IMR-90 (cell line): ENCODE data around the gene COX5B. TPM values are rescaled to one million over a fixed set of nuclear protein-coding genes. Genes with fewer than 3 reads are reported as not detected.

Source experiments
- ATAC-seq: fragments of 200-7000 bp; cut with Tn5 transposase; 2 replicates; pipeline ENCODE4 v1.9.1; 2020; ENCODE audit warnings: low read depth, mild to moderate bottlenecking, moderate library complexity
- BruUV-seq: library from RNA; stranded (reverse); fragments of 400-500 nt; replicated peaks from 2 replicates; lab custom pipeline; 2021; lab: Mats Ljungman, UMichigan
- CTCF ChIA-PET: fragments of 300-600 bp; formaldehyde crosslinking; extraction: SDS; loops from one replicate; lab custom pipeline; 2021; ENCODE audit warnings: antibody characterized with exemption; lab: Yijun Ruan, JAX
- POLR2A ChIA-PET: fragments of 300-600 bp; sonication (Branson Sonifier 250); formaldehyde crosslinking; loops from one replicate; lab custom pipeline; 2022; ENCODE audit warnings: antibody characterized with exemption; ENCODE audit not compliant: unreplicated experiment; lab: Charles Lee
- DNase-seq: peaks from one replicate; pipeline ENCODE4 v3.0.0; 2013
- H2AFZ ChIP-seq: replicated peaks from 2 replicates; pipeline ENCODE3; 2013; ENCODE audit warnings: low read length, mild to moderate bottlenecking; ENCODE audit not compliant: poor library complexity
- H2AK5ac ChIP-seq: 2 replicates; pipeline ENCODE4 v1.6.1; 2013; ENCODE audit warnings: low read depth, low read length, inconsistent platforms
- H2AK9ac ChIP-seq: replicated peaks from 2 replicates; pipeline ENCODE3; 2013; ENCODE audit warnings: mild to moderate bottlenecking, low read depth, low read length, moderate library complexity; ENCODE audit not compliant: poor library complexity
- H2BK120ac ChIP-seq: 2 replicates; pipeline ENCODE4 v1.6.1; 2013; ENCODE audit warnings: low read depth, low read length, inconsistent platforms
- H2BK15ac ChIP-seq: 3 replicates; pipeline ENCODE4 v1.6.1; 2013; ENCODE audit warnings: low read depth, low read length, inconsistent platforms
- H2BK20ac ChIP-seq: 2 replicates; pipeline ENCODE4 v1.6.1; 2013; ENCODE audit warnings: low read depth, mild to moderate bottlenecking, inconsistent platforms, low read length, moderate library complexity
- H2BK5ac ChIP-seq: 2 replicates; pipeline ENCODE4 v1.6.1; 2013; ENCODE audit warnings: mild to moderate bottlenecking, low read depth, low read length, inconsistent platforms; ENCODE audit not compliant: poor library complexity, severe bottlenecking
- H3K14ac ChIP-seq: replicated peaks from 2 replicates; pipeline ENCODE4 v1.6.1; 2013; ENCODE audit warnings: low read depth, low read length, inconsistent platforms
- H3K18ac ChIP-seq: 2 replicates; pipeline ENCODE4 v1.6.1; 2013; ENCODE audit warnings: low read depth, low read length, control low read depth
- H3K23ac ChIP-seq: 2 replicates; pipeline ENCODE4 v1.6.1; 2013; ENCODE audit warnings: low read depth, low read length, inconsistent platforms
- H3K27ac ChIP-seq: 2 replicates; pipeline ENCODE4 v1.5.1; 2013; ENCODE audit warnings: mild to moderate bottlenecking, control low read depth, low read length; ENCODE audit not compliant: insufficient read depth
- H3K27me3 ChIP-seq: 2 replicates; pipeline ENCODE4 v1.6.1; 2013; ENCODE audit warnings: low read length; ENCODE audit not compliant: control insufficient read depth, insufficient read depth
- H3K36me3 ChIP-seq: 2 replicates; pipeline ENCODE4 v1.6.1; 2013; ENCODE audit warnings: low read length, mixed read lengths; ENCODE audit not compliant: control insufficient read depth, insufficient read depth
- H3K4ac ChIP-seq: 2 replicates; pipeline ENCODE4 v1.6.1; 2013; ENCODE audit warnings: low read depth, low read length, inconsistent platforms
- H3K4me1 ChIP-seq: 2 replicates; pipeline ENCODE4 v1.6.1; 2013; ENCODE audit warnings: low read length, mixed read lengths; ENCODE audit not compliant: control insufficient read depth, insufficient read depth
- H3K4me2 ChIP-seq: 2 replicates; pipeline ENCODE4 v1.6.1; 2013; ENCODE audit warnings: low read depth, mild to moderate bottlenecking, control low read depth, low read length, moderate library complexity
- H3K4me3 ChIP-seq: 2 replicates; pipeline ENCODE4 v1.5.1; 2013; ENCODE audit warnings: low read depth, mild to moderate bottlenecking, control low read depth, low read length, moderate library complexity; ENCODE audit not compliant: insufficient read depth
- H3K56ac ChIP-seq: 2 replicates; pipeline ENCODE4 v1.6.1; 2013; ENCODE audit warnings: low read length, inconsistent platforms; ENCODE audit not compliant: insufficient read depth; ENCODE audit errors: extremely low read depth
- H3K79me1 ChIP-seq, 2 experiments: 2 replicates each; pipeline ENCODE4 v1.6.1; 2013; ENCODE audit warnings: low read length in 2 of 2, inconsistent platforms in 1 of 2, low read depth in 1 of 2
- H3K9ac ChIP-seq: 2 replicates; pipeline ENCODE4 v1.6.1; 2013; ENCODE audit warnings: low read depth, low read length, control low read depth
- H3K9me1 ChIP-seq: 2 replicates; pipeline ENCODE4 v1.6.1; 2013; ENCODE audit warnings: low read length, inconsistent platforms; ENCODE audit not compliant: insufficient read depth
- H3K9me3 ChIP-seq: 2 replicates; pipeline ENCODE4 v1.6.1; 2013; ENCODE audit warnings: low read length; ENCODE audit not compliant: control insufficient read depth, insufficient read depth
- H4K20me1 ChIP-seq: 2 replicates; pipeline ENCODE4 v1.6.1; 2013; ENCODE audit warnings: low read length, inconsistent platforms; ENCODE audit not compliant: insufficient read depth
- H4K5ac ChIP-seq: 2 replicates; pipeline ENCODE4 v1.6.1; 2013; ENCODE audit warnings: mild to moderate bottlenecking, low read depth, low read length, control low read depth
- H4K8ac ChIP-seq, 2 experiments: 2 replicates each; pipeline ENCODE4 v1.6.1; 2013; ENCODE audit warnings: low read depth in 2 of 2, low read length in 2 of 2, control low read depth in 1 of 2, inconsistent platforms in 1 of 2
- H4K91ac ChIP-seq: 2 replicates; pipeline ENCODE4 v1.6.1; 2013; ENCODE audit warnings: low read depth, low read length, inconsistent platforms; ENCODE audit not compliant: insufficient read depth
- FOS ChIP-seq: fragments of 150-350 bp; IDR thresholded peaks from 2 replicates; pipeline ENCODE4 v1.6.1; 2016; ENCODE audit warnings: low read depth, low read length
- RAD21 ChIP-seq: IDR thresholded peaks from 2 replicates; pipeline ENCODE4 v1.6.1; 2012; ENCODE audit warnings: low read length, improper control_type of control experiment
- WGBS, 2 experiments: methylation state at CpG; one replicate each; pipeline versions ENCODE4 v1.1.5 to v1.1.7; 2013; ENCODE audit warnings: missing lambda C conversion rate in 2 of 2; ENCODE audit not compliant: insufficient read length in 1 of 2; ENCODE audit errors: extremely low coverage in 2 of 2; 5-methylcytosine and 5-hydroxymethylcytosine counted together
- dilution Hi-C: fragments of 300-500 bp; cut with HindIII; formaldehyde crosslinking; loops from one replicate; pipeline ENCODE4 v1.14.3; 2018; ENCODE audit warnings: low sequenced_read_pairs; ENCODE audit not compliant: unreplicated experiment
- in situ Hi-C: fragments of 300-500 bp; cut with MboI; formaldehyde crosslinking; loops from 3 replicates; pipeline ENCODE4 v1.14.3; 2019; ENCODE audit warnings: low sequenced_read_pairs, inconsistent platforms, mixed read lengths
- intact Hi-C: fragments of 100-400 bp; cut with micrococcal nuclease; formaldehyde crosslinking; loops from 2 replicates; pipeline ENCODE4 v1.10.0; 2022
- polyA plus RNA-seq, 3 experiments: library from polyadenylated mRNA; depleted of rRNA; stranded (reverse); fragments of >200 nt; gene quantifications; 2 replicates each; pipeline ENCODE4 v1.2.3, GENCODE V29; 2012; ENCODE audit warnings: low replicate concordance in 1 of 3
- total RNA-seq: library from RNA; depleted of rRNA; stranded (reverse); fragments of >200 nt; gene quantifications from 2 replicates; pipeline ENCODE4 v1.2.3, GENCODE V29; 2012

COX5B gene
- total and polyA plus RNA-seq, 2 of the 4 experiments (the other 2 are of a cell fraction): 140 to 272 TPM

DNA sequence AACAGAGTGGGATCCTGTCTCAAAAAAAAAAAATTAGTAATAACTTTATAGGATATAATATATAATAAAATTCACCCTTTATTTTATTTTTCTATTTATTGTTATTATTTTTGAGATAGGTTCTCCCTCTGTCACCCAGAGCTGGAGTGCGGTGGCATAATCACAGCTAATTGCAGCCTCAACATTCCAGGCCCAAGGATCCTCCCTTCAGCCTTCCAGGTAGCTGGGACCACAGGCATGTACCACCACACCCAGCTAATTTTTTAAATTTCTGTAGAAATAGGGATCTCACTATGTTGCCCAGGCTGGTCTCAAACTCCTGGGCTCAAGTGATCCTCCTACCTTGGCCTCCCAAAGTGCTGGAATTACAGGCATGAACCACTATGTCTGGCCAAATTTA is 24.6 kb downstream of the COX5B start:
- Histone ChIP-seq H3K4me1 (peaks cover 2% of the 10 kb centered on the region; the same call in 1 of the 2 replicates), H4K91ac (no peak overlapping the region), H2AK9ac (no peak overlapping the region), H2BK20ac (no peak overlapping the region), H4K5ac (no peak overlapping the region), H3K9ac (no peak overlapping the region), H2BK15ac (no peak overlapping the region), H3K4ac (no peak overlapping the region), H2AFZ (no peak overlapping the region), H2AK5ac (no peak overlapping the region), H4K8ac (no peak overlapping the region), H3K14ac (no peak overlapping the region), H3K18ac (no peak overlapping the region), H3K56ac (no peak overlapping the region), H3K36me3 (no peaks in the 10 kb centered on the region), H3K4me3 (no peak overlapping the region), H2BK5ac (no peak overlapping the region), H3K79me1 (no peaks in the 10 kb centered on the region), H3K27me3 (no peaks in the 10 kb centered on the region), H3K9me1 (0 out of 2 replicates have a peak, but pooled peaks cover 3% of the 10 kb centered on the region), H3K9me3 (no peaks in the 10 kb centered on the region), H3K27ac (no peak overlapping the region), H4K20me1 (no peaks in the 10 kb centered on the region), H2BK120ac (no peak overlapping the region), H3K4me2 (no peak overlapping the region), H3K23ac (no peak overlapping the region)
- WGBS, 2 experiments: no CpG with 5 or more reads among the region's 1 CpG
- no TSS peak for BruUV-seq
- ATAC-seq: no peak
- dilution Hi-C loops (no loop called here), intact Hi-C loops (no loop called here), in situ Hi-C loops (loop anchor here (25.0 kb wide), 1 partner anchor 1608 kb away; no protein-coding TSS in a partner anchor)
- no peak for TF ChIP-seq FOS
- TF ChIP-seq RAD21: no peak
- ChIA-PET POLR2A (no interaction called here), CTCF (no interaction called here)
- no peak for DNase-seq
